ENCODE results near the gene SYS1. TPM values are rescaled to one million over a fixed set of nuclear protein-coding genes. Genes with fewer than 3 reads are reported as not detected.
A peak's percentile ranks its signal among the peaks of the same experiment; 100 is the strongest.

SYS1 gene
- total RNA-seq, 2 donors from 2014 or later: 22.1 to 23.8 TPM

DNA sequence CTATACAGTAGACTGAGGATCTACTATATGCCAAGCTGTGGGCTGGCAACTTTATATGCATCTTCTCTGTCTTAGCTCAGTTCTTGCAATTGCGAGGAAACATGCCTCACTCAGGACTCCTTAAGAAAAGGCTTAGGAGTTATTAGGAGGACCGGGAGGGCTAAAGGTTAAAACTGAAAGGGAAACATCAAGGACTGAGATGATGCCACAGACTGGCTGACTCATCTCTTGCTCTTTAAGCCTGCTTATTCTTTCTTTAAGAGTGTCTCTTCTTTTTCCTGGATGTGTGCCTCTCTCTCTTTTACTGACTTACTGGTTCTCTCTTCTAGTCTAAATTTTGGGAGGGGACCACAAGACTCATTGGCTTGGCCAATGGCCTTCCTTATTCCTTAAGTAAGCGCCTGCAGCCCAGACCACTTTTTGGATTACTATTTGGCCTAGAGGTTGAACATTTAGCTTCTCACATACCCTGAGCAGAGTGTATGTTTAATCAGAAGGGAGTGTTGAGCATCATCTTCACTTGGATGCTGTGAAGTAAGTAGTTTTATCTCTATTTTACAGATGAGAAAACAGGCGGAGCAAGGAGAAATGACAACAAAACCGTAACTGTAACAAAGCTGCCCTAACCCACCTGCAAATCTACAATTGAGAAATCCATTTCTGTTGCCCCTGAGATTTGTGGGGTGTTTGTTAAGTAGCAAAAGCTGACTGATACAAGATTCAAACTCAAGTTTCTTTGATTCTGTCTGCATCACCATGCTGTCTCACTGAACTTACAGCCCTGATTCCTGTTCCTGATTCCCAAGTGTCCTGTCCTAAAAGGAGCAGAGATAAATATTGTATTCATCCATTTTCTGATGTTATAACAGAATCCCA lies 7.5 kb upstream of the SYS1 start:
- Mint-ChIP-seq H3K9me3 (no peaks in the 10 kb centered on the region), H3K4me1 (peaks cover 17% of the 10 kb centered on the region), H3K4me3 (no peak overlapping the region), H3K36me3 (ENCODE audit: low read depth) (no peaks in the 10 kb centered on the region), H3K27me3 (ENCODE audit: insufficient read depth) (no peaks in the 10 kb centered on the region), H3K27ac (no peak overlapping the region)
- no peak for TF ChIP-seq CTCF (conservative IDR thresholded peaks at IDR 0.05)
- WGBS, 2 experiments (ENCODE audit: insufficient coverage in 1 of 2, insufficient read length in 1 of 2): 65 to 73% methylated on average over 3 of the region's 5 CpGs
- no peaks in the 10 kb centered on the region for H3K36me3 ChIP-seq (ENCODE audit: control insufficient read depth, insufficient read depth, low read length)
- no peak for DNase-seq
- H3K4me3 ChIP-seq (ENCODE audit: low read length): no peak overlapping the region
- peaks cover 2% of the 10 kb centered on the region for H3K4me1 ChIP-seq (ENCODE audit: control insufficient read depth, insufficient read depth, low read length)
- no peaks in the 10 kb centered on the region for H3K9me3 ChIP-seq (ENCODE audit: control insufficient read depth, low read length)
- H3K27ac ChIP-seq (ENCODE audit: low read depth, low read length): no peak overlapping the region
- H3K9ac ChIP-seq (ENCODE audit: extremely low read depth, low read length, poor library complexity, severe bottlenecking): no peak overlapping the region
- no peaks in the 10 kb centered on the region for H3K27me3 ChIP-seq (ENCODE audit: control insufficient read depth, insufficient read depth, low read length, poor library complexity, severe bottlenecking)

DNA sequence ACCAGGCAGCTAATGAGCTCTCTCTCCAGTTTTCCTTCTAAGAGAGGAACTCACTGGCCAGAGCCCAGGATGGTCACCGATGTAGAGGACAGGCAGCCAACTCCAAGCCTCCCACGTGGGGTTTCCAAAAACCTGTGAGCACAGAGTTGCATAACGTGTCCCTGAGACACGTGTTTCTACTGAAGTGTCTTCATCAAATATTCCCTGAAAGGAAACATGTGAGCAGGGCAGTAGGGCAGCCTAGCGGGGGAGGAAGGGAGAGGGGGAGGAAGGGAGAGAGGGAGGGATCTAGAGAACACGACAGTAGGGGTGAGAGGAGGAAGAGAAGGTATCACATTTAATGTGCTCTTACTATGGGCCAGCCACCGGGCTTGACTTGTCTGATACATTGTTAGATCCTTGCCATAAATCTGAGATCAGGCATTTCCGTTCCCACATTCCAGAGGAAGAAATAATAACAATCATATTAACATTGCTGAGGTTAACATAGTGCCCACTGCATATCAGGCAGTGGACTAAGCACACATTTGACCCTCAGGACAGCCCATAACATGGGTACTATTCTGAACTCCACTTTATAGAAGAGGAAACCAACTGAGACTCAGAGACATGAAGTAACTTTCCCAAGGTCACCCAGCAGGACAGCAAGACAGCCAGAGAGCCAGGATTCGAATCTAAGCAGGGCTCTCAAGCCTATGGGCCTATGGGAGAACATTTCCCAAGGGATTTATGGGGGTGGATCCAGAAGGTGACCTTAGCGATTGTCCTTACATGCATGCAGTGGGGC lies 4.5 kb upstream of the SYS1 start:
- 69 to 73% methylated on average over 6 to 10 of the region's 10 CpGs for WGBS, 2 experiments (ENCODE audit: insufficient coverage in 1 of 2, insufficient read length in 1 of 2)
- TF ChIP-seq CTCF (conservative IDR thresholded peaks at IDR 0.05): no peak
- Histone ChIP-seq H3K36me3 (ENCODE audit: control insufficient read depth, insufficient read depth, low read length) (no peaks in the 10 kb centered on the region), H3K4me3 (ENCODE audit: low read length) (no peak overlapping the region), H3K9ac (ENCODE audit: extremely low read depth, low read length, poor library complexity, severe bottlenecking) (no peak overlapping the region), H3K4me1 (ENCODE audit: control insufficient read depth, insufficient read depth, low read length) (peaks cover 2% of the 10 kb centered on the region), H3K27ac (ENCODE audit: low read depth, low read length) (no peak overlapping the region), H3K27me3 (ENCODE audit: control insufficient read depth, insufficient read depth, low read length, poor library complexity, severe bottlenecking) (no peaks in the 10 kb centered on the region), H3K9me3 (ENCODE audit: control insufficient read depth, low read length) (no peaks in the 10 kb centered on the region)
- Mint-ChIP-seq H3K36me3 (ENCODE audit: low read depth) (no peaks in the 10 kb centered on the region), H3K4me1 (peaks cover 20% of the 10 kb centered on the region), H3K4me3 (no peak overlapping the region), H3K9me3 (no peaks in the 10 kb centered on the region), H3K27ac (no peak overlapping the region), H3K27me3 (ENCODE audit: insufficient read depth) (no peaks in the 10 kb centered on the region)
- peak; percentile 45 for DNase-seq

- H3K4me1 ChIP-seq (ENCODE audit: control insufficient read depth, insufficient read depth, low read length): peaks cover 2% of the 10 kb centered on the region
- H3K27ac Mint-ChIP-seq: no peak overlapping the region
- 88 to 91% methylated on average over 3 to 7 of the region's 7 CpGs for WGBS, 2 experiments (ENCODE audit: insufficient coverage in 1 of 2, insufficient read length in 1 of 2)
Measured at GRCh38 chr20:45359069-45359405, 3.9 kb upstream of the SYS1 start.

More at GRCh38 chr20:45359069-45359405, 3.9 kb upstream of the SYS1 start:
- Histone ChIP-seq H3K9me3 (ENCODE audit: control insufficient read depth, low read length) (no peaks in the 10 kb centered on the region), H3K9ac (ENCODE audit: extremely low read depth, low read length, poor library complexity, severe bottlenecking) (no peak overlapping the region), H3K27me3 (ENCODE audit: control insufficient read depth, insufficient read depth, low read length, poor library complexity, severe bottlenecking) (no peaks in the 10 kb centered on the region), H3K36me3 (ENCODE audit: control insufficient read depth, insufficient read depth, low read length) (no peaks in the 10 kb centered on the region), H3K27ac (ENCODE audit: low read depth, low read length) (no peak overlapping the region), H3K4me3 (ENCODE audit: low read length) (no peak overlapping the region)
- Mint-ChIP-seq H3K9me3 (no peaks in the 10 kb centered on the region), H3K27me3 (ENCODE audit: insufficient read depth) (no peaks in the 10 kb centered on the region), H3K4me3 (no peak overlapping the region), H3K36me3 (ENCODE audit: low read depth) (no peaks in the 10 kb centered on the region), H3K4me1 (peaks cover 20% of the 10 kb centered on the region)
- DNase-seq: no peak
- no peak for TF ChIP-seq CTCF (conservative IDR thresholded peaks at IDR 0.05)
